Trophoblast cell (in vitro differentiated cells and primary cell): ENCODE results near the gene KRT3.

ENCODE experiments used
- DNase-seq, 2 donors: peaks; one replicate each; pipeline ENCODE4 v3.0.0-alpha.2; 2016
- H2AFZ ChIP-seq: 2 replicates; pipeline ENCODE4 v1.6.1; 2013; ENCODE audit warnings: low read length, moderate library complexity, mild to moderate bottlenecking; ENCODE audit not compliant: insufficient read depth, poor library complexity
- H2AK5ac ChIP-seq: 2 replicates; pipeline ENCODE4 v1.6.1; 2013; ENCODE audit warnings: mild to moderate bottlenecking, low read length
- H2BK120ac ChIP-seq: 2 replicates; pipeline ENCODE4 v1.6.1; 2013; ENCODE audit warnings: low read length, mild to moderate bottlenecking, moderate library complexity; ENCODE audit not compliant: insufficient read depth, poor library complexity
- H2BK12ac ChIP-seq: 2 replicates; pipeline ENCODE4 v1.6.1; 2013; ENCODE audit warnings: mild to moderate bottlenecking, low read length, moderate library complexity
- H2BK5ac ChIP-seq: 2 replicates; pipeline ENCODE4 v1.6.1; 2013; ENCODE audit warnings: low read length, low read depth, moderate library complexity, mild to moderate bottlenecking; ENCODE audit not compliant: poor library complexity
- H3K14ac ChIP-seq: 2 replicates; pipeline ENCODE4 v1.6.1; 2013; ENCODE audit warnings: mild to moderate bottlenecking, low read length
- H3K18ac ChIP-seq: 2 replicates; pipeline ENCODE4 v1.6.1; 2013; ENCODE audit warnings: mild to moderate bottlenecking, low read length
- H3K23ac ChIP-seq: 2 replicates; pipeline ENCODE4 v1.6.1; 2013; ENCODE audit warnings: low read length
- H3K27ac ChIP-seq: 2 replicates; pipeline ENCODE4 v1.5.1; 2013; ENCODE audit warnings: low read depth, mild to moderate bottlenecking, inconsistent platforms, low read length, moderate library complexity
- H3K27me3 ChIP-seq: 2 replicates; pipeline ENCODE4 v1.6.1; 2013; ENCODE audit warnings: inconsistent platforms, mild to moderate bottlenecking, low read length, moderate library complexity; ENCODE audit not compliant: insufficient read depth
- H3K36me3 ChIP-seq, 2 experiments: 1 replicate in 1 of 2; 2 replicates in 1 of 2; pipeline ENCODE4 v1.6.1; 2013; ENCODE audit warnings: low read length in 2 of 2, mild to moderate bottlenecking in 2 of 2, moderate library complexity in 1 of 2; ENCODE audit not compliant: insufficient read depth in 2 of 2, control insufficient read depth in 1 of 2
- H3K4ac ChIP-seq: 2 replicates; pipeline ENCODE4 v1.6.1; 2013; ENCODE audit warnings: low read depth, mild to moderate bottlenecking, low read length, moderate library complexity
- H3K4me1 ChIP-seq, 2 experiments: 1 replicate in 1 of 2; 2 replicates in 1 of 2; pipeline ENCODE4 v1.6.1; 2013; ENCODE audit warnings: low read length in 2 of 2, mild to moderate bottlenecking in 2 of 2, moderate library complexity in 1 of 2; ENCODE audit not compliant: insufficient read depth in 2 of 2, control insufficient read depth in 1 of 2
- H3K4me2 ChIP-seq: 2 replicates; pipeline ENCODE4 v1.6.1; 2013; ENCODE audit warnings: inconsistent platforms, mild to moderate bottlenecking, low read length, moderate library complexity
- H3K4me3 ChIP-seq: 2 replicates; pipeline ENCODE4 v1.5.1; 2013; ENCODE audit warnings: mild to moderate bottlenecking, low read depth, low read length, inconsistent platforms
- H3K79me1 ChIP-seq: one replicate; pipeline ENCODE4 v1.6.1; 2013; ENCODE audit warnings: low read length
- H3K79me2 ChIP-seq: 2 replicates; pipeline ENCODE4 v1.6.1; 2013; ENCODE audit warnings: low read length, mild to moderate bottlenecking; ENCODE audit not compliant: control insufficient read depth, insufficient read depth, poor library complexity
- H3K9ac ChIP-seq: 2 replicates; pipeline ENCODE4 v1.6.1; 2013; ENCODE audit warnings: mild to moderate bottlenecking, low read length
- H3K9me3 ChIP-seq: 2 replicates; pipeline ENCODE4 v1.6.1; 2013; ENCODE audit warnings: low read depth, mild to moderate bottlenecking, control low read depth, inconsistent platforms, low read length; ENCODE audit not compliant: insufficient read depth
- H4K12ac ChIP-seq: 2 replicates; pipeline ENCODE4 v1.6.1; 2013; ENCODE audit warnings: low read depth, mild to moderate bottlenecking, low read length, moderate library complexity
- H4K8ac ChIP-seq: 2 replicates; pipeline ENCODE4 v1.6.1; 2013; ENCODE audit warnings: low read depth, mild to moderate bottlenecking, low read length, moderate library complexity
- H4K91ac ChIP-seq: one replicate; pipeline ENCODE4 v1.6.1; 2013; ENCODE audit warnings: low read depth, mild to moderate bottlenecking, low read length, moderate library complexity
- WGBS: extraction: QIAGEN DNeasy Blood & Tissue Kit; methylation state at CpG from one replicate; pipeline ENCODE4 v1.1.7; 2013; ENCODE audit warnings: missing lambda C conversion rate; ENCODE audit not compliant: insufficient read length, insufficient coverage; ENCODE audit errors: extremely low coverage; 5-methylcytosine and 5-hydroxymethylcytosine counted together

Gene KRT3

DNA sequence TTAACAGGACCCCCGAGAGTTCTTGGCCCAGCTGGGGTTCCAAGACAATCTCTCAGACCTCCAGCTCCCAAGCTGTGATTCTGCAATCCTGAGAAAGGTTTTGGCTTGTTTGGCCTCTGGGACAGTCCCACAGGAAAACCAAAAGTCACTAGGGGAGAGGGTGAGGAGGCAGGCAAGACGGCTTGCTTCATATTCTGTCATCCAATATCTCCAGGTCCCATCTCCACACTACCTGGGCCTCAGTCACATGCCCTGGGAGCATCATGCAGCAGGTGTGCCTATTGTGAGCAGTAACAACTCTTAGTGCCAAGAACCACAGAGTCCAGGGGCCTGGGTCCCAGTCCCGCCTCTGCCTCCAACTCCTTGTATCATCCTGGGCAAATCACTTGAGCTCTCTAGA is 36.5 kb upstream of the KRT3 start:
- Histone ChIP-seq H3K27me3 (no peaks in the 10 kb centered on the region), H3K4me3 (no peak overlapping the region), H2BK5ac (no peak overlapping the region), H3K18ac (no peak overlapping the region), H2BK12ac (no peak overlapping the region), H3K4ac (no peak overlapping the region), H3K4me2 (no peak overlapping the region), H2AK5ac (no peak overlapping the region), H3K23ac (no peak overlapping the region), H3K14ac (no peak overlapping the region), H4K91ac (no peak overlapping the region), H4K12ac (no peak overlapping the region), H3K4me1 (peaks cover 3 to 4% of the 10 kb centered on the region in 2 experiments), H2AFZ (no peak overlapping the region), H3K79me1 (no peaks in the 10 kb centered on the region), H3K9ac (no peak overlapping the region), H4K8ac (no peak overlapping the region), H3K9me3 (peaks cover 4% of the 10 kb centered on the region), H3K79me2 (no peaks in the 10 kb centered on the region), H3K27ac (no peak overlapping the region), H2BK120ac (no peak overlapping the region), H3K36me3 (no peaks in the 10 kb centered on the region)
- no CpG with 5 or more reads among the region's 3 CpGs for WGBS
- DNase-seq: peak; percentile 25 to 58

DNA sequence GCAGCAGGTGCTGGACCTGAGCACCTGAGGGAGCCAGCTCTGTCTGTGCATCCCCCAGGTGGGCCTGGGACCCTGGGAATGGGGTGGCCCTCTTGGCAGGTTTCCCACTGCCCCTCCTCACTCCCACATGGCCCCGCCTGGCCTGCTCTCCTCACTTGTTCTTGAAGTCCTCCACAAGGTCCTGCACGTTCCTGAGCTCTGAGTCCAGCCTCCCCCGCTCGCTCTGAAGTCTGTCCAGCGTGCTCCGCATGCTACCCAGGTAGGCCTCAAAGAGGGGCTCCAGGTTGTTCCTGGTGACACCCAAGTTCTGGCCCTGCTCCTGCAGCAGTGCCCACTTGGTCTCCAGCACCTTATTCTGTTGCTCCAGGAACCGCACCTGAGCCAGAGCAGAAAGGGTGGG is 35.3 kb upstream of the KRT3 start:
- Histone ChIP-seq H4K12ac (no peak overlapping the region), H3K4ac (no peak overlapping the region), H2BK12ac (no peak overlapping the region), H3K9ac (no peak overlapping the region), H3K79me1 (no peaks in the 10 kb centered on the region), H2AK5ac (no peak overlapping the region), H2BK120ac (no peak overlapping the region), H3K27ac (no peak overlapping the region), H3K27me3 (no peaks in the 10 kb centered on the region), H3K18ac (no peak overlapping the region), H3K9me3 (peaks cover 4% of the 10 kb centered on the region), H3K79me2 (no peaks in the 10 kb centered on the region), H3K4me1 (peaks cover 2 to 6% of the 10 kb centered on the region in 2 experiments), H3K36me3 (no peaks in the 10 kb centered on the region), H3K14ac (no peak overlapping the region), H2BK5ac (no peak overlapping the region), H4K91ac (no peak overlapping the region), H4K8ac (no peak overlapping the region), H3K4me2 (no peak overlapping the region), H2AFZ (no peak overlapping the region), H3K4me3 (no peak overlapping the region), H3K23ac (no peak overlapping the region)
- no CpG with 5 or more reads among the region's 7 CpGs for WGBS
- no peak for DNase-seq

DNA sequence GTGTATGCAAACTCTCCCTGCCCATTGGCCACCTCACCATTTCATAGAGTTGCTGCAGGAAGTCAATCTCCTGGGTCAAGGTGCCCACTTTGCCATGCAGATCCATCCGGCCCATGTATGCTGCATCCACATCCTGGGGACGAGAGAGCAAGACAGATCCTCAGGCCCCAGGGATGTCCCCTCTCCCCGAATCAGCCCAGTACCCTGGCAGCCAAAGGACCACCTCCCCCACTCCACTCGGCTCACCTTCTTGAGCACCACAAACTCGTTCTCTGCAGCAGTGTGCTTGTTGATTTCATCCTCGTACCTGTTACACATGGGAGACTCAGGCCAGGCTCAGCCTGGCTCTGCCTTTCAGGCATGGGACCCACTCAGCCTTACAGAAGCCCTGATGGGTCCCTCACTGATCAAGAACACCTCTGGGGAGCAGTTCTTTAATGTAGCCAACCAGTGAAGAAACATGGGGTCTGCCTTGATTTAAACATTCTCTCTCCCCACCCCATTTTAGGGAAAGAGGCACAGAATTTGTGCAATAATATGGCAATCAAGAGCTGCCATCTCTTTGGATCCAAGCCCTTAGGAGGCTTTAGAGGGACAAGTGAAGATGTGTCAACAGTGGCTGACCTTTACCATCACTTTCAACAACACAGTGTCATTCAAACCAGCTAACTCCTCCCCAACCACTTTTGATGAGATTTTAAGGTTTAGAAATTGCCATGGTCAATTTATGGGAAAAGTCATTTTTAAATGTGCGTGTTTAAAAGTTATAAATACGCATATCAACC is 34.3 kb upstream of the KRT3 start:
- no peak overlapping the region for H4K12ac ChIP-seq
- no peak overlapping the region for H2BK12ac ChIP-seq
- no peak overlapping the region for H2AK5ac ChIP-seq
- H3K18ac ChIP-seq: no peak overlapping the region
- DNase-seq: no peak
- no peak overlapping the region for H3K23ac ChIP-seq
- no peak overlapping the region for H3K4ac ChIP-seq
- WGBS: no CpG with 5 or more reads among the region's 8 CpGs
- no peak overlapping the region for H2BK120ac ChIP-seq
- no peaks in the 10 kb centered on the region for H3K36me3 ChIP-seq
- H4K91ac ChIP-seq: no peak overlapping the region
- peaks cover 4% of the 10 kb centered on the region for H3K9me3 ChIP-seq
- H3K4me1 ChIP-seq: peaks cover 0 to 2% of the 10 kb centered on the region in 2 experiments
- no peak overlapping the region for H3K9ac ChIP-seq
- H2BK5ac ChIP-seq: no peak overlapping the region
- H3K79me1 ChIP-seq: no peaks in the 10 kb centered on the region
- no peak overlapping the region for H4K8ac ChIP-seq
- no peak overlapping the region for H2AFZ ChIP-seq
- no peak overlapping the region for H3K4me2 ChIP-seq
- no peak overlapping the region for H3K14ac ChIP-seq
- H3K79me2 ChIP-seq: no peaks in the 10 kb centered on the region
- H3K27ac ChIP-seq: no peak overlapping the region
- no peak overlapping the region for H3K4me3 ChIP-seq
- H3K27me3 ChIP-seq: no peaks in the 10 kb centered on the region

DNA sequence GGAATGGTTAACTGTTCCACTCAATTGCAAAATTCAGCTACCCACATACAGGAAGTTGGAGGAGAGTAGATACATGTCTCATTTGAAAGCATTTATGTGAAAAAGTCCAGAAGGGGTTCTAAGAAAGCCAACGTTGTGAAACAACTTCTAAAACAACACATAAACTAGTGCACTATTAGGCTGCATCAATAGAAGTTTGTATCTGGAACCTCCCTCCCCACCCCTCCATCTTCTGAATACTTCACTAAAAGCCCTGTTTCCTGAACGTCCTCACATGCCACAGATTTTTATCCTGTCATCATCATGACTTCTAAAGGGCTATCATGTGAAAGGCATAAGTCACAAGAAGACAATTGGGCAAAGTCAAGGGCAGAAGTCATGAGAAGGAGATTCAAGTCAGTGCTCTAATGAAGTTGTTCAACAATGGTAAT is 32.7 kb upstream of the KRT3 start:
- H3K4ac ChIP-seq: no peak overlapping the region
- peak in 1 of 2 donors; percentile 35 for DNase-seq
- H3K9ac ChIP-seq: no peak overlapping the region
- no peak overlapping the region for H3K4me3 ChIP-seq
- H4K8ac ChIP-seq: no peak overlapping the region
- no peak overlapping the region for H3K23ac ChIP-seq
- no peaks in the 10 kb centered on the region for H3K79me2 ChIP-seq
- H3K14ac ChIP-seq: no peak overlapping the region
- no CpG with 5 or more reads among the region's 2 CpGs for WGBS
- no peaks in the 10 kb centered on the region for H3K36me3 ChIP-seq
- no peak overlapping the region for H3K4me2 ChIP-seq
- no peak overlapping the region for H2BK120ac ChIP-seq
- H2AFZ ChIP-seq: no peak overlapping the region
- H2AK5ac ChIP-seq: no peak overlapping the region
- no peak overlapping the region for H3K27ac ChIP-seq
- no peaks in the 10 kb centered on the region for H3K79me1 ChIP-seq
- no peak overlapping the region for H4K12ac ChIP-seq
- H2BK12ac ChIP-seq: no peak overlapping the region
- no peak overlapping the region for H2BK5ac ChIP-seq
- H4K91ac ChIP-seq: no peak overlapping the region
- peaks cover 2% of the 10 kb centered on the region for H3K9me3 ChIP-seq
- no peaks in the 10 kb centered on the region for H3K27me3 ChIP-seq
- no peak overlapping the region for H3K18ac ChIP-seq
- H3K4me1 ChIP-seq: peaks cover 0 to 2% of the 10 kb centered on the region in 2 experiments
